HCT116 (cell line): ENCODE measurements around the gene RNF208. TPM values are rescaled to one million over a fixed set of nuclear protein-coding genes. Genes with fewer than 3 reads are reported as not detected.

Experiments
- ATAC-seq: fragments of 200-7000 bp; cut with Tn5 transposase; 2 replicates; pipeline ENCODE4 v1.9.1; 2020; ENCODE audit warnings: mild to moderate bottlenecking, moderate library complexity
- BruUV-seq: library from RNA; stranded (reverse); fragments of 400-500 nt; replicated peaks from 2 replicates; lab custom pipeline; 2021; lab: Mats Ljungman, UMichigan
- CTCF ChIA-PET: fragments of 300-600 bp; sonication (Branson Sonifier 250); formaldehyde crosslinking; loops from one replicate; lab custom pipeline; 2021; ENCODE audit warnings: antibody characterized with exemption; lab: Charles Lee
- POLR2A ChIA-PET: fragments of 300-600, 350-600 bp; sonication (Branson Sonifier 250); formaldehyde crosslinking; loops from one replicate; lab custom pipeline; 2021; ENCODE audit warnings: antibody characterized with exemption; lab: Charles Lee
- RAD21 ChIA-PET, 2 experiments: fragments of 300-600 bp; sonication (Branson Sonifier 250); formaldehyde crosslinking; loops; one replicate each; lab custom pipeline; 2023; ENCODE audit warnings: low total read pairs in 2 of 2; ENCODE audit not compliant: uncharacterized antibody in 2 of 2, unreplicated experiment in 2 of 2, low non-redundant PET in 1 of 2; lab: Charles Lee
- DNase-seq: peaks from one replicate; pipeline ENCODE4 v3.0.0-alpha.2; 2010; ENCODE audit warnings: low read depth, low spot score
- H2AFZ ChIP-seq: fragments of 200-600 bp; shearing (Covaris generic), sonication (generic); 2 replicates; pipeline ENCODE4 v1.6.1; 2017; ENCODE audit warnings: low read depth, mixed run types, mixed read lengths, antibody characterized with exemption, low read length; ENCODE audit not compliant: poor library complexity, severe bottlenecking
- H3K27ac ChIP-seq: 2 replicates; pipeline ENCODE4 v1.5.1; 2012; ENCODE audit warnings: low read depth, low read length
- H3K27me3 ChIP-seq: fragments of 200-600 bp; sonication (generic); 2 replicates; pipeline ENCODE4 v1.6.1; 2016; ENCODE audit warnings: mixed run types, low read length, mixed read lengths; ENCODE audit not compliant: insufficient read depth
- H3K36me3 ChIP-seq, 2 experiments: fragments of 200-500 bp in 1 of 2; fragments of 200-600 bp in 1 of 2; sonication (Bioruptor generic) in 1 of 2; sonication (generic) in 1 of 2; 2 replicates each; pipeline versions ENCODE4 v1.5.1 to v1.6.1; 2014 to 2016; ENCODE audit warnings: low read length in 2 of 2, inconsistent platforms in 1 of 2, mixed read lengths in 1 of 2, mixed run types in 1 of 2; ENCODE audit not compliant: insufficient read depth in 2 of 2, control insufficient read depth in 1 of 2
- H3K4me1 ChIP-seq, 2 experiments: fragments of 200-600 bp in 1 of 2; sonication (generic) in 1 of 2; 2 replicates each; pipeline versions ENCODE4 v1.5.1 to v1.6.1; 2012 to 2017; ENCODE audit warnings: low read length in 2 of 2, inconsistent platforms in 1 of 2, mild to moderate bottlenecking in 1 of 2, mixed read lengths in 1 of 2, mixed run types in 1 of 2, moderate library complexity in 1 of 2; ENCODE audit not compliant: insufficient read depth in 2 of 2, control insufficient read depth in 1 of 2
- H3K4me2 ChIP-seq: fragments of 200-600 bp; sonication (generic); 2 replicates; pipeline ENCODE4 v1.6.1; 2017; ENCODE audit warnings: mixed run types, low read length, mixed read lengths
- H3K4me3 ChIP-seq, 2 experiments: fragments of 200-600 bp in 1 of 2; sonication (generic) in 1 of 2; replicated peaks in 1 of 2; 2 replicates each; pipeline ENCODE4 v1.5.1; 2011 to 2016; ENCODE audit warnings: low read length in 2 of 2, control low read depth in 1 of 2, low read depth in 1 of 2, mild to moderate bottlenecking in 1 of 2, mixed read lengths in 1 of 2, mixed run types in 1 of 2
- H3K79me2 ChIP-seq: fragments of 200-600 bp; sonication (generic); 2 replicates; pipeline ENCODE4 v1.6.1; 2017; ENCODE audit warnings: mild to moderate bottlenecking, mixed run types, low read length, moderate library complexity, mixed read lengths; ENCODE audit not compliant: insufficient read depth
- H3K9ac ChIP-seq: fragments of 200-600 bp; sonication (generic); 2 replicates; pipeline ENCODE4 v1.6.1; 2016; ENCODE audit warnings: low read length, mixed read lengths
- H3K9me2 ChIP-seq: fragments of 200-600 bp; sonication (generic), shearing (Covaris generic); 2 replicates; pipeline ENCODE4 v1.6.1; 2017; ENCODE audit warnings: mixed run types, mild to moderate bottlenecking, moderate library complexity; ENCODE audit not compliant: insufficient read depth
- H3K9me3 ChIP-seq, 2 experiments: fragments of 200-500 bp in 1 of 2; fragments of 200-600 bp in 1 of 2; sonication (Bioruptor generic) in 1 of 2; sonication (generic) in 1 of 2; 2 replicates each; pipeline ENCODE4 v1.6.1; 2014 to 2017; ENCODE audit warnings: low read length in 2 of 2, mixed read lengths in 2 of 2, inconsistent platforms in 1 of 2, low read depth in 1 of 2, mild to moderate bottlenecking in 1 of 2, mixed run types in 1 of 2, moderate library complexity in 1 of 2; ENCODE audit not compliant: control insufficient read depth in 1 of 2, insufficient read depth in 1 of 2
- H4K20me1 ChIP-seq: fragments of 200-600 bp; sonication (generic), shearing (Covaris generic); 2 replicates; pipeline ENCODE4 v1.6.1; 2017; ENCODE audit warnings: mixed run types, mild to moderate bottlenecking, moderate library complexity; ENCODE audit not compliant: insufficient read depth
- ATF3 ChIP-seq: IDR thresholded peaks from 2 replicates; pipeline ENCODE4 v1.6.1; 2012
- CEBPB ChIP-seq: IDR thresholded peaks from 2 replicates; pipeline ENCODE4 v1.6.1; 2012; ENCODE audit warnings: low read depth
- ELF1 ChIP-seq: IDR thresholded peaks from 2 replicates; pipeline ENCODE4 v1.6.1; 2012; ENCODE audit warnings: low read depth, borderline replicate concordance
- EZH2phosphoT487 ChIP-seq: fragments of 200-600 bp; IDR thresholded peaks from 2 replicates; pipeline ENCODE4 v1.6.1; 2018; ENCODE audit warnings: antibody characterized with exemption, borderline replicate concordance
- FOSL1 ChIP-seq: IDR thresholded peaks from 2 replicates; pipeline ENCODE4 v1.6.1; 2012; ENCODE audit warnings: low read depth
- POLR2A ChIP-seq: IDR thresholded peaks from 2 replicates; pipeline ENCODE4 v1.7.0; 2011; ENCODE audit warnings: borderline replicate concordance; ENCODE audit not compliant: insufficient read depth, insufficient read length; ENCODE audit errors: extremely low read depth
- RAD21 ChIP-seq: IDR thresholded peaks from 2 replicates; pipeline ENCODE4 v1.6.1; 2012; ENCODE audit warnings: low read depth, mild to moderate bottlenecking
- SIN3A ChIP-seq: IDR thresholded peaks from 2 replicates; pipeline ENCODE4 v1.6.1; 2012; ENCODE audit warnings: low read depth
- SRF ChIP-seq: IDR thresholded peaks from 2 replicates; pipeline ENCODE4 v1.6.1; 2012; ENCODE audit warnings: low read depth
- TCF7L2 ChIP-seq: IDR thresholded peaks from 2 replicates; pipeline ENCODE4 v1.7.0; 2011; ENCODE audit warnings: borderline replicate concordance, inconsistent platforms; ENCODE audit not compliant: insufficient read depth, insufficient read length; ENCODE audit errors: extremely low read depth
- YY1 ChIP-seq: IDR thresholded peaks from 2 replicates; pipeline ENCODE4 v1.6.1; 2011; ENCODE audit warnings: low read length, low read depth, moderate library complexity, mild to moderate bottlenecking; ENCODE audit not compliant: insufficient replicate concordance; ENCODE audit errors: extremely low read depth
- ZBTB33 ChIP-seq: IDR thresholded peaks from 2 replicates; pipeline ENCODE4 v1.6.1; 2011; ENCODE audit warnings: mild to moderate bottlenecking, low read length, moderate library complexity; ENCODE audit not compliant: insufficient replicate concordance; ENCODE audit errors: extremely low read depth
- ZFX ChIP-seq: fragments of 450-650 bp; IDR thresholded peaks from 2 replicates; pipeline ENCODE4 v1.6.1; 2017
- ZNF274 ChIP-seq: fragments of 200-500 bp; sonication (Bioruptor generic); IDR thresholded peaks from 2 replicates; pipeline ENCODE4 v1.6.1; 2014; ENCODE audit warnings: mild to moderate bottlenecking, low read depth, low read length, inconsistent platforms
- intact Hi-C: fragments of 100-400 bp; cut with micrococcal nuclease; formaldehyde crosslinking; loops from 2 replicates; pipeline ENCODE4 v1.10.0; 2022
- total RNA-seq: library from RNA; stranded (reverse); gene quantifications from one replicate; pipeline ENCODE4 v1.2.1, GENCODE V29; 2021; ENCODE audit not compliant: unreplicated experiment

Gene RNF208
- total RNA-seq, 1 experiment from 2014 or later = 26.1 TPM

DNA sequence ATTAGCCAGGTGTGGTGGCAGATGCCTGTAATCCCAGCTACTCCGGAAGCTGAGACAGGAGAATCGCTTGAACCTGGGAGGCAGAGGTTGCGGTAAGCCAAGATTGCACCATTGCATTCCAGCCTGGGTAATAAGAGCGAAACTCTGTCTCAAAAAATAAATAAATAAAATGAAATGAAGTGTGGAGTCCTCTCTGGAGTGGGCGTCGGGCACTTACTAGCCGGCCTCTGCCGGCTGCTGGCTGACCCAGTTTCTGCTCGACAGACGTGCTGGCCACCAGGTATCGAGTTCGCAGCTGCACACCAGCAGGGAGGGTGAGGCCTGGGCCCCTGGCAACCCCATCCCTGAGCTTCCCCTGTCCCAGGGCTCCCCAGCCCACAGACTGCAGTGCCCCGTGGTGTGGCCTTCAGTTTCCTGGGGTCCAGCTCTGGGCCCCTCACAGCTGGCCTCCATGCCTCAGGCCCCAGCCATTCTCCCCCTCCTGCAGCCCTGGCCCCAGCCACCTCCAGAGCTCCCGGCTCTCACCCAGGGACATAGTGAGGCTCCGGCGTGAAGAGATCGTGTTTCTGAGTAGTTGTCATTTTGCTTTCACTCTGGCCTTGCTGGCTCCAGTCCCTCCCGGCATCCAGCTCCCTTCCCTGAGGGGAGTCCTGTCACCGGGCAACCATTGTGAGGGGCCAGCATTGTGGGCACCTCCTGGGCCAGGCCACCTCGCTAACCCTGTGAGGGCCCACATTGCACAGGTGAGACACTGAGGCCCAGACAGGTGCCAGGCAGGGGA is 25.3 kb upstream of the RNF208 start:
- ChIA-PET CTCF (interaction anchor here (1.0 to 2.4 kb wide), 2 partner anchors 11 to 180 kb away, joined by 4 to 7 read pairs; no protein-coding TSS in a partner anchor), RAD21 (no interaction called here), POLR2A (no interaction called here)
- Histone ChIP-seq H4K20me1 (peaks cover 14% of the 10 kb centered on the region; the same call in 1 of the 2 replicates), H3K4me2 (no peak overlapping the region), H3K9ac (no peak overlapping the region), H3K27ac (no peak overlapping the region), H3K9me3 (no peaks in the 10 kb centered on the region), H3K4me1 (peaks cover 6 to 23% of the 10 kb centered on the region in 2 experiments), H3K27me3 (no peaks in the 10 kb centered on the region), H3K79me2 (peaks cover 16% of the 10 kb centered on the region), H3K4me3 (no peak overlapping the region), H2AFZ (no peak overlapping the region), H3K36me3 (peaks cover 7 to 14% of the 10 kb centered on the region in 2 experiments), H3K9me2 (no peaks in the 10 kb centered on the region)
- TF ChIP-seq YY1 (no peak), ZNF274 (no peak), EZH2phosphoT487 (no peak), RAD21 (no peak), SRF (no peak), ATF3 (no peak), POLR2A (no peak), TCF7L2 (no peak), ZFX (no peak), CEBPB (no peak), SIN3A (no peak), ZBTB33 (no peak), FOSL1 (no peak), ELF1 (no peak)
- BruUV-seq = no TSS peak
- DNase-seq (no peak), ATAC-seq (no peak)
- intact Hi-C loops = no loop called here
